ENCODE data around the gene ADM5. TPM values are rescaled to one million over a fixed set of nuclear protein-coding genes. Genes with fewer than 3 reads are reported as not detected.

ADM5 gene
- total and polyA plus RNA-seq, 2 experiments from 2014 or later: 2.8 to 5.7 TPM

- H3K4me1 ChIP-seq (ENCODE audit: insufficient read depth): no peaks in the 10 kb centered on the region
- no peak for ATAC-seq
- H3F3A ChIP-seq (replicated peaks; ENCODE audit: low read depth): no peaks in the 10 kb centered on the region
- H3K36me3 Mint-ChIP-seq (ENCODE audit: low read depth): no peaks in the 10 kb centered on the region
- H3K9me2 ChIP-seq (ENCODE audit: insufficient read depth): no peaks in the 10 kb centered on the region
- TF ChIP-seq POLR2AphosphoS5 (IDR thresholded peaks at IDR 0.05; ENCODE audit: low read depth): no peak
- TF ChIP-seq ZNF114 (CRISPR knock-in tag; IDR thresholded peaks at IDR 0.05): no peak
- no peak for TF ChIP-seq NANOG (IDR thresholded peaks at IDR 0.05; ENCODE audit: borderline replicate concordance)
- TF ChIP-seq ZNF331 (CRISPR knock-in tag; IDR thresholded peaks at IDR 0.05; ENCODE audit: low read depth): no peak
- TF ChIP-seq STAT1 (IDR thresholded peaks at IDR 0.05; ENCODE audit: unreplicated experiment): no peak
- TF ChIP-seq JUNB (IDR thresholded peaks at IDR 0.05; ENCODE audit: unreplicated experiment): no peak
- no peak for TF ChIP-seq CTCF (conservative IDR thresholded peaks at IDR 0.05; ENCODE audit: low read depth in 2 of 2)
- no peak for TF ChIP-seq EZH2 (IDR thresholded peaks at IDR 0.05; ENCODE audit: low read depth, unreplicated experiment)
- no peak overlapping the region for H3K27ac Mint-ChIP-seq
- no peak overlapping the region for H3K4me3 ChIP-seq
- no peaks in the 10 kb centered on the region for H3K27me3 ChIP-seq (ENCODE audit: insufficient read depth)
- H4K20me1 ChIP-seq (replicated peaks; ENCODE audit: insufficient read depth): no peaks in the 10 kb centered on the region
- H3K36me3 ChIP-seq (ENCODE audit: insufficient read depth): no peaks in the 10 kb centered on the region
- no peak for DNase-seq (ENCODE audit: low spot score)
- no peaks in the 10 kb centered on the region; the same call in 2 of the 3 replicates for H3K9me3 Mint-ChIP-seq
- no peaks in the 10 kb centered on the region for H3K4me1 Mint-ChIP-seq
- H3K27ac ChIP-seq (ENCODE audit: low read depth): no peak overlapping the region
- no peak overlapping the region for H3K4me2 ChIP-seq
- H3K4me3 Mint-ChIP-seq: no peak overlapping the region
- H3K27me3 Mint-ChIP-seq (ENCODE audit: insufficient read depth, low read depth, poor library complexity): peaks cover 2% of the 10 kb centered on the region
- H3K79me2 ChIP-seq (replicated peaks; ENCODE audit: insufficient read depth): no peaks in the 10 kb centered on the region
- no peak overlapping the region for H2AFZ ChIP-seq
Observed at GRCh38 chr19:49739098-49739497, 49.7 kb downstream of the ADM5 start.

- H3K4me1 Mint-ChIP-seq: no peaks in the 10 kb centered on the region
- no peaks in the 10 kb centered on the region for H3K9me2 ChIP-seq (ENCODE audit: insufficient read depth)
- peaks cover 8% of the 10 kb centered on the region for H3K27me3 Mint-ChIP-seq (ENCODE audit: insufficient read depth, low read depth, poor library complexity)
- peaks cover 3% of the 10 kb centered on the region for H3K9me3 Mint-ChIP-seq
- H3K27ac Mint-ChIP-seq: no peak overlapping the region
- H3K36me3 Mint-ChIP-seq (ENCODE audit: low read depth): no peaks in the 10 kb centered on the region
- no peaks in the 10 kb centered on the region for H3F3A ChIP-seq (replicated peaks; ENCODE audit: low read depth)
- H4K20me1 ChIP-seq (replicated peaks; ENCODE audit: insufficient read depth): no peaks in the 10 kb centered on the region
- H3K4me3 ChIP-seq: no peak overlapping the region
- H3K27me3 ChIP-seq (ENCODE audit: insufficient read depth): no peaks in the 10 kb centered on the region
- H3K79me2 ChIP-seq (replicated peaks; ENCODE audit: insufficient read depth): no peaks in the 10 kb centered on the region
- H3K27ac ChIP-seq (ENCODE audit: low read depth): no peak overlapping the region
- ATAC-seq (no peak), DNase-seq (ENCODE audit: low spot score) (no peak)
- H3K4me2 ChIP-seq: no peak overlapping the region
- H3K4me3 Mint-ChIP-seq: no peak overlapping the region
- H3K36me3 ChIP-seq (ENCODE audit: insufficient read depth): no peaks in the 10 kb centered on the region
- no peak overlapping the region for H2AFZ ChIP-seq
- no peaks in the 10 kb centered on the region for H3K4me1 ChIP-seq (ENCODE audit: insufficient read depth)
- TF ChIP-seq STAT1 (IDR thresholded peaks at IDR 0.05; ENCODE audit: unreplicated experiment) (no peak), ZNF462 (CRISPR knock-in tag; IDR thresholded peaks at IDR 0.05) (no peak), REST (IDR thresholded peaks at IDR 0.05; ENCODE audit: unreplicated experiment) (no peak)
Observed at GRCh38 chr19:49739933-49740332, 50.5 kb downstream of the ADM5 start.

All from GM23338 (cell line).